Measurements from ENCODE around the gene ISL1.

ISL1 gene

DNA sequence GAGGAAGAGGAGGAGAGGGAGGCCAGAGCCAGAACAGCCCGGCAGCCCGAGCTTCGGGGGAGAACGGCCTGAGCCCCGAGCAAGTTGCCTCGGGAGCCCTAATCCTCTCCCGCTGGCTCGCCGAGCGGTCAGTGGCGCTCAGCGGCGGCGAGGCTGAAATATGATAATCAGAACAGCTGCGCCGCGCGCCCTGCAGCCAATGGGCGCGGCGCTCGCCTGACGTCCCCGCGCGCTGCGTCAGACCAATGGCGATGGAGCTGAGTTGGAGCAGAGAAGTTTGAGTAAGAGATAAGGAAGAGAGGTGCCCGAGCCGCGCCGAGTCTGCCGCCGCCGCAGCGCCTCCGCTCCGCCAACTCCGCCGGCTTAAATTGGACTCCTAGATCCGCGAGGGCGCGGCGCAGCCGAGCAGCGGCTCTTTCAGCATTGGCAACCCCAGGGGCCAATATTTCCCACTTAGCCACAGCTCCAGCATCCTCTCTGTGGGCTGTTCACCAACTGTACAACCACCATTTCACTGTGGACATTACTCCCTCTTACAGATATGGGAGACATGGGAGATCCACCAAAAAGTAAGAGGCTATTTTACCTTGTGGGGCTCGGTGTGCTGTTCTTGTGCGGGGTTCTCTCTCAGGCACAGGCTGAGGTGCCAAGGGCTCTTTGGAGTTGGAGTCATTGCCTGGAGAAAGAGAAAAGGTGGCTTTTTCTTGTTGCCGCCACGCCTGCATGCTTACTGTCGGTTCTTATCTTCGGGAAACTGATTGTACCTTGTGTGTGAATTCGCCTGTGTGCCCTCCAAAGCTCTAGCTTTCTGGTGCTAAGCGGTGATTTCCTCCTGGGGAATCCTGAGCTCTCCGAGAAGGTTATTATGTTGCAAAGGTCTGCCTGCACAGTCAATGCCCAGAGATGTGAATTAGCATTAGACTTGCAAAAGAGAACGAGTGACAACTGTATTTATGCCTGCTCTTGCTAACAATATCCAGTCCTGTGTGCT lies at the start of gene ISL1:
ISL1 (plus strand) TSS at position 318 of the 991 bp plus-strand sequence; CDS start at position 542, 224 bp downstream.
- peak; percentile 46 for DNase-seq

DNA sequence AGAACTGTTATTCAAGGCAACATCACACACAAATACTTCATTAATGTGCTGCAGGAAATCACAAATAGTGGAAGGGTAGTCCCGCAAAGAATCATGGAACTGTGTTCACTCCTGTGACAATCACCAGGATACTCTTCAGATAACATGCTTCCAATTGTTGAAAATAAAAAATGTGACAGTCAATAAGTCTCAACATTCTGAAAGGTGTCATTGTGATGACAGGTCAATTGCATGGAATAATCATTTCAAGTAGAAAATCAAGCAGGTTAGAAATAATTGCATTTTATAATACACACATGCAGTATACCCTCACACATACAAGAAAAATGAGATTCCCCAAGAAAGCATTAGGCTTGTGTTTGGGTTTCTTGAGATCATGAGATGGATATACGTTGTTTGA lies 46.4 kb upstream of the ISL1 start:
- DNase-seq = no peak

DNA sequence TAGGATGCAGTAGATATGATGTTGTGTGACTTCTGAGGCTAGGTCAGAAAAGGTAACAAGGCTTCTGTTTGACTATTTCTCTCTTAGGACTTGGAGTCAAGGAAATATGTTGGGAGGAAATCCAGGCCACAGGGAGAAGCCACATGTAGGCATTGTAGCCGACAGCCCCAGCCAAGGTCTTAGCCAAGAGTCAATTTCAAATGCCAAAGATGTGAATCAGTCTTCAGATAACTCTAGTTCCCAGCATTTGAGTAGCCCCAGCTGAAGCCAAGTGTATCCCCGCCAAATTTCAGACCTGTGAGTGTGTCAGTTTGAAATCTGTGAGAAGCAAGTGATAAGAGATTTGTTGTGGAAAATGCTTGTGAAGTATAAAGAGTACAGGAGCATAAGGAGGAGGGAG lies 38.1 kb upstream of the ISL1 start:
- no peak for DNase-seq

DNA sequence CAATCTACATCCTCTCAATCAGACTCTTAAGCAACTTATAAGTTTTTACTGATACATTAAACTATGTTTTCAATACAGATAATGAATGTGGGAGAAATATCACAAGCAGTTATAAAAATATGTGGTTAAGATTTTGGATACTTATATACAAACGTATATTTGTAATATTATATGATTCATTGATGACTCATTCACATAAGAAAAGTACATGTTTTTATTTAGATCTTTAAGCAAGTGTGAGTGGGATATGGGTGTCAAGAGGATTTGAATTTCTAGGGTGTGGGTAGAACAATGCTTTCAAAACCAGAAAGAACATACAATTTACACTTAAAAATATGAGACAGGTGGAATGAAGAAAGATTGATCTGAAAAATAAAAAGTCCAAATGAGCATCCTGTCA lies 36.1 kb upstream of the ISL1 start:
- DNase-seq = no peak

DNA sequence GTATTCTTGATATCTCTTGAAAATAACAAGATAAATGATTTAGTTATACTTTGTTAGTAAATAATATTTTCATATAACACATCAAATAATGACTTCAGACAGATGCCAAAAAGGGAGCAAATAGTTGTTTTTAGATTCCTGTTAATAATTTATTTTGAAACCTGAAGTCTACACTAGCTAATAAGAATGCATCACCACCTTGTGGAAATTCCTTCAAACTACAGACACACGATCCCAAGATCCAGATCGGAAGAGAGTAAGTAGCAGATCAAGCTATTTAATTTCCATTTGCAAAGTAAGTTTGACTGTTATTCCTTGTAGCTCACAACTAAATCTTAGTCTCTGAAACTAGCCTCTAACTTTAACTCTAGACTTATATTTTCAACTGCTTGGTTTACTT lies 35.5 kb upstream of the ISL1 start:
- no peak for DNase-seq

DNA sequence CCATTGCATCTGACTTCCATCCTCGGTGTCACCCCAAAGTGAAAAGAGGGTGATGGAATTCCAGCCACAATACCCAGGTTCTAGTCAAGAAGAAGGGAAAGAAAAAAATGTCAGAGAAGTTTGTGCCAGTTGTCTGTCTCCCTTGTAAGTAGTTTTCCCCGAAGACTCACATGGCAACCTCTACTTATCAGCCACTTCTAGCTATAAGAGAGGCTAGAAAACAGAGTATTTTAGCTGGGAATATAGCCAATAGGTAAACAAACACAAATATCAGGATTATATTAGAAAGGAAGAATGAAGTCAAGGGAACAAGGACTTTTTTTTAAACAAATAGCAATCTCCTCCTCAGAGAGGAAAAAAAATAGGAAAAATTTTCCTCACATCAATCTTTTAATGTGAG lies 12.2 kb upstream of the ISL1 start:
- DNase-seq = no peak

DNA sequence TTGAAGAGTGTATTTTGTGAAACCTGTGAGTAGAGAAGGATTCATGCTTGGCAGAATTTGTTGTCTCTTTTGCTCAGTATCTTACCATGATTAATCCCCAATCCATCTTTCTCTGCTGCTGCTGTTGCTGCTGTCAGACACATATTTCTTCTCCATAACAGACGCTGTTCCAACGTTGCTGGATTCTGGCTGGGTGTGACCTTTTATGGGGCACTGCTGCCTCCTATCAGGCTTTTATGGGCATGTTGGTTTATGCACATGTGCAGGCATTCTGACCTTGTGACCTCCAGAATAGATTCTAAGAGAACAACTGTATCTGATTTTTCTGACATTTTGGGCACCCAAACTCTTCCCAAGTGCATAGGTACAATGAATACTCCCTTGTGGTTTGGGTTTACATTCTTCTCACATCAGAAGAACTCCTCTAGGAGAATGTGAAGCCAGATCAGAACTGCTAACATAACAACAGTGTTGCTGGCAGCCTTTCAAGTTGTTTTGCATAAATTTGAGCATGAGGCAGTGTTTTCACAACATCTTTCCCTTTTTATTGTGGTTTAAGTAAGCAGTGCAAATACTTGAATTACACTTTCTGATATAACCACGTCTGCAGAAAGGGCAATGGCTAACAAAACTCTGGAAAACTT lies 9.2 kb upstream of the ISL1 start:
- DNase-seq = no peak

DNA sequence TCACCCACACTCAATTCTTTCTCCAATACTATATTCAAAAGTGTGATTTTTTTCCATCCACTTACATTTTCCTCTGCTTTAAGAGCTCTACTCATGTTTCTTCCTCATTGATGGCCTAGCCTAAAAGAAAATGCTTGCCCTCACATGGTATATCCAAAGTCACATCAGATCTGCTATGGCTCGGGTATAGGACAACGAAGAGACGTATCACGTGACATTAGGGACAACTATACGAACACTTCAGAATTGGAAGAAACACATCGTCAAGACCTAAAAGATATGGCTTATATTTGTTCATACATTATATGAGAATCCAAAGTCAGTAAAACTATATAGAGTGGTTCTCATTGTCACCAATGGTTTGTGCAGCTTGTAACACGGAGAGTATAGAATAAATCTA lies 8.2 kb upstream of the ISL1 start:
- no peak for DNase-seq

DNA sequence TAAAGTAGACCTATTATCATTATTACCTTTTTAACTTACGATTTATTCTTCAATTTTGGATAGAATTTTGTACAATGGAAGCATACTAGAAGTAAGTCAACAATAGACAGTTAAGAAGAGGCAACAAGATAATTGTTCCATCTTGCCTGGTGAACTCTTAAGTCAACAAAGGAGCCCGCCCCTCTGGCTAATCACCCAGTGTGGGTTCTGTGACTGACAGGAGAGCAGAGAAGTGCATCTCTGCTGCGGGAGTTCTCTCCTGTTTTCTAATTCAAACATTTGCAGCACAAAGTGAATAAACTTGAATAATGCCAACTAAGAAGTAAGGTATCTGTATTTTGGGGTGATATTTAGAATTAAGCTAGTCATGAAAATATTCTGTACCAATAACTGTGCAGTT lies 6.7 kb upstream of the ISL1 start:
- no peak for DNase-seq

DNA sequence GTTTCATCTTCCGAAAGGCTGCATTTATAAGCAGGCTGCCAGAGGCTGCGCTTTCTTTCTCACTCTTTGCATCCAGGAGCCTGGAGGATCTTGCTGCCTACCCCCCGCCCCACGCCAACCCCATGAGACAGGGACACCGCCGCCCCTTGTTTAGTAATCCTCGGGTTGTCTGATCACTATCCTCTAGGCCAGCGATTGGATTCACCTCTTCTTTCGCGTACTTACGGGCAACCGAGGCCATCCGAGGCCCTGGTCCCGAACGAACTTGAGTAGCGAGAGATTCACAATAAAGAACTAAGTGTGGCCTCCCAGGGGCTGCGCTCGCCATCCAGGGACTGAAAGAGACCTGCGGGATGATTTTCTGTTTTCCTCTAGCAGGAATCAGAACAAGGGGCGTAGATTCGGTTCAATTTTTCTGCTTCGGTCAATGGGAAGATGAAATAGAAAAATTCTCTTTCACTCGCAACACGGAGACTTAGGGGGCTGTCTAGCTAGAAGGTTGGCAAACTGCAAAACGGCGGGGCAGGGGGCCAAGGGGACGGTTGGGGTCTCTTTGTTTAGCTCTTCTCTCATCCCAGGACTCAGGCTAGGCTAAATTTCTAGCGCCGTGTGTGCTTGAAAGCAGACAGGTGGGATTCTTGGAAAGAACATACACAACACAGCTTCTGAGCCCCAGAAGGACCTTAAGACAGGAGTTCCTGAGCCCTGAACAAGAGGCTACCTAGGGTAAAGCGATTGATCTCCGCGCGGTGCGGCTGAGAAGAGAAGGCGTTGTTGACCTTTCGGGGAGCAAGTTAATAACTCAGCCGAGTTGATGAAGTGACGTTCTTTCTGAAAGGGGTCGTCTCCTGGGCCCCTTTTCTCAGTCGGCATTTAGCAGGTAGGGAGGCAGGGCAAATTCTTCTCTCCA lies 5.8 kb upstream of the ISL1 start:
- no peak for DNase-seq

DNA sequence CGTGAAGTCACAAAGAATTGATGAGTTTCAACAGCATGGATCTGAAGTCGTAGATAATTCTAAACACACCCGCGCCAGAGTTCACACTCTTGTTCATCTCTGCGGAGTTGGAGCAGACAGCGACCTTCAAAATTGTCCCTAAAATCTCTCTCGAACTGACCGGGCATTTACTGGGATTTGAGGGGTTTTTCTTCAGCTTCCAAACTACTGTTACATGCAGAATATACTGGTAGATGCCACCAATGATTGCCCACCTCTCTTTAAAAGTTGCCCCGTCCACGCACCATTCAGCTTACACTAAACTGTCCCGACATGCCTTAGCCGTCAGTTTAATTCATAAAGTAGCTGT lies 5.2 kb upstream of the ISL1 start:
- no peak for DNase-seq

DNA sequence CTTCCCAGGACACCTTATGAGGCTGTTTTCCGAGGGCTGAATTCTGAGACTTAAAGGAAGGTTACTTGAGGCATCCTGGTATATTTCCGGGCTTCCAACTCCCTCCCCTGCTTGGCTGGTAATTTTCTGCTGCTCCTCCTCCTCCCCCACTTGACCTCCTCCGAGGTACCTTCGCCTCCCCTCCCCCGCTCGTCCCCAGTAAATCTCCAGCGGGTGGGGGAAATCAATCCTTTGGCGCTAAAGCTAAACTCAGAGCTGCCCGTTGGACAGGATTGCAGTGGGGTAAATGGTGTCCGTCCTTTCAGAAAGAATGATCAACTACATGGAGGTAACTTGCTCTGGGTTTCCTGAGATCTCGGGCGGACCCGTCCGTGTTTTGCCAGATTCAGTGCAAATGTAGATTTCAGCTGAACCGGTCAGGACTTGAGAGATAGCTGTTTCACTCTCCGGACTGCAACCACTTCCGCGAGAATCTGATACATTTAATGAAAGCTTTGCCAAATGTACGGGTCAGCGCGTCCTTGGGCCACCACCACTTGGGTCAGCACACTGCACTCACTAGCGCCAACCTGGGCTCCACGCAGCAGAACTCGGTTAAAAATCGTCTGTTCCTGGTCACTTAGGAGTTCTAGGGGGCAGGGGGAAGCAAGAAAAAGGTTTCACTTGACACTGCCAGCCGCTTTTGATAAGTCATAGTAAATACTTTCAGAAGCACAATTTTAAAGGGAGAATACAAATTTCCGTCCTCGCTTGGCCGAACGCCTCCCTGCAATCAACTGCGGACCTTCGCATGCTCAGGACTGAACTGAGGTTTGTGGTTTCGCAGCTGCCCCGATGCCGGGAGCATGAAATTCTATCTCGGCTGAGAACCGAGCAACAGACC lies 4.6 kb upstream of the ISL1 start:
- no peak for DNase-seq

DNA sequence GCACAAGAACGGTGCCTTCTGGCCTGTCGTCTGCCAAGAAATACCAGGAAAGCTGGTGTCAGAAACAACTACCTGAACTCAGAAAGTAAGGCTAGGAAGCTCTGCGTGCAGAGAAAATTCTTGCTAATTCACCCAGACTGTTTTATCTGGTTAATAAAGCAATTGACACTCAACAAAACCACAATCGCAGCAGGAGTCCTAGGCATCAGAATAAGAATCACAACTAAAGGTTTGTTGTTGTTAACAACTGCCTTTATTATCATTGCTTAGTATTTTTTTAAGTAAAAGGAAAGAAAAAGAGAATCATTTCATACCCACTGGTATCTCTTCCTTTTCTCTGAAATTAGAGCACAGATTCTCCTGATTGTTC lies 3.9 kb upstream of the ISL1 start:
- no peak for DNase-seq

DNA sequence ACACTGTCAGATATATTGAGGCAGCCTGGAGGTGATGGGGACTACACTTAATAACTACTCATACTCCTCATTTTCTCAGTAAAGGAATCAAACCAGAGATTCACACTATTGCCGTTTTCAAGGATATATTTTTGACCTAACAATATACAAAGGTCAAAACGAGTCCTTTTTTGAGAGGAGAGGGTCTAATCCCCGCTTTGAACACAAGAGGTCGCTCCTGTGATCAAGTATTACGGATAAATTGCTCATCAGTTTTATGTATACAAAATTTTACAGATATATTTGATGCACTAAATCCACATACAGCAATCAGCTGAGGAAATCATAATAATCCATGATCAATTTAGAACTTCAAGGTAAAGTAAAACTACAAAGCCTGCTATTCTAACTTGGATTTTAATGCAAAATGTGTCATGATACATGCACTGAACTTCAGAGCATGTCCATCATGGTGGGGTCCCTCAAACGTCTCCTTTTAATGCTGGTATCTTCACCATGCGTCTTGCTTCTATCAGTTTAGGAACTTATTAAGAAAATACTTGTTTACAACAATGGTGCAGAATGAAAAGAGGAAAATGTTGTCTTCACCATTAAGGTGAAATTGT lies 2.5 kb upstream of the ISL1 start:
- peak; percentile 37 for DNase-seq

DNA sequence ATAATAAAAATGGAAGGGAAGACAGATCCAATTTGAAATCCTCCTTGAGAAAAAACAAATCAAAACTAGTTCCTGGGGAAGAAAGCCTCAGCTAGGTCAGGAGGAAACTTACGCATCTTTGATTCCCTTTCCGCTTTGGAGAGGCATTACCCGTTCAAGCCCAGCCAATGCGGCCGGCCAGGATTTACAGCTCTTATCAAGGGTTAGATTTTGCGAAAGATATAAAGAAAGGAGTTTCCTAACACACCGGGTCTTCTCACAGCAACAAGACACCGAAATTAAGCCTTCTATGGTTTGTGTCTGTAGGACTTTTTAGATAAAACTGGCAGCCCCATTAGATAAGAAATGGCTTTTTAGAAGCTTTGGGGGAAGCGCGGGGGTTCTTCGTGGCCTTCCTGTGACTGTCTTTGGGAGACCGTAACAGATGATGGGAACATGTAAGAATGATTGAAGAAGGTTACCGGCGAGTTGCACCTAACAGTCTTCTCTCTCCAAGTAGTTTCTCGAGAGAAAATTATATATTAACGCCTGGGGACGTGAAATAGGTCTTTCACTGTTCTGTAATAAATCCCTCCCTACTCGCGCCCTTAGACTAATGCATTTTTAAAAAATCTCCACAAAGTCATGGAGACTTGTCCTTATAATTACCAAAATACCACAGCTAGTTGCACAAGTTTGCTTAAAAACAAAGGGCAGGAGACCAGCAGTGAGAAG lies 1.3 kb upstream of the ISL1 start:
- DNase-seq = no peak

DNA sequence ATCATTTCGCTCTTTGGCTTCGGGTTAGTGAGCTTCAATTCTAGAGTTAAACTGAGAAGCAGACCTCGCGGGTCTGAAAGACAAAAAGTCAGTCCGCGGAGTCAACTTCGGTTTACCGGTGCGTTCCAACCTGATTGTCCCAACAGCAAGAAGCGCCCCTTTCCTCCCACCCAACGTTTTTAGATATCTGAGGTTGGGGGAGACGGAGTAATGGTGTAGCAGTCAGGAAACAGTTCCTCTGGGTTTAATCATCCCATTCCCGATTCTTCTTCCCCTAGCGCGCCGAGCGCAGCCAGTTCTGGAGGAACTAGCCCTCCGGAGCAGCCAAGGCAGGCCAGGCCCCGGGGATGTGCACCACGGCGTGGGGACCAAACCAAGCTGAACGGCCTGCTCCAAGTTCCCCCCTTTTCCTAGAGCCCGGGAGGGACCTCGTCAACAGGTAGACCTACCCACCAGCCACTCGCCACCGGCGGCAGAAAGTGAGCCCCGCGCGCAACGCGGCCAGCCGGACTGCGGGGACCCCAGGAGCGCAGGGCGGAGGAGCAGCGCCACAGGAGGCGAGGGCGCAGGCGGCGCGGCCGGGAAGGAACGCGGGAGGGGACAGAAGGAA lies 622 bp upstream of the ISL1 start:
- no peak for DNase-seq

DNA sequence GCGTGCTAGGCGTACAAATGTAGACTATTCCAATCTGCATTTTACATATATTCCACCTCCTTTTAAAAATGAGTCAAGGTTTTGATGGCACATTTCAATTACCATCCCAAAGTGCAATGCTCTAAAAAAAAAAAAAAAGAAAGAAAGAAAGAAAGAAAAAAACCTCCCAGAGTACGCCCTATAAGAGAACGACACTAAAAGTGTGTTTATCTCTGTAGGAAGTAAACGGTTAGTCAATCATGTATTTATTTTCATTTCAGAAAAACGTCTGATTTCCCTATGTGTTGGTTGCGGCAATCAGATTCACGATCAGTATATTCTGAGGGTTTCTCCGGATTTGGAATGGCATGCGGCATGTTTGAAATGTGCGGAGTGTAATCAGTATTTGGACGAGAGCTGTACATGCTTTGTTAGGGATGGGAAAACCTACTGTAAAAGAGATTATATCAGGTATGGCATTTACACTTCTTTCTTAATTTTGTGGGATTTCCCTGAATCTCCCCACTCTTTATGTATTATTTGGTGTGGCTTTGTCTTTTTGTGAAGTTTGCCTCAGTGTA lies 1.1 kb downstream of the ISL1 start:
- no peak for DNase-seq

DNA sequence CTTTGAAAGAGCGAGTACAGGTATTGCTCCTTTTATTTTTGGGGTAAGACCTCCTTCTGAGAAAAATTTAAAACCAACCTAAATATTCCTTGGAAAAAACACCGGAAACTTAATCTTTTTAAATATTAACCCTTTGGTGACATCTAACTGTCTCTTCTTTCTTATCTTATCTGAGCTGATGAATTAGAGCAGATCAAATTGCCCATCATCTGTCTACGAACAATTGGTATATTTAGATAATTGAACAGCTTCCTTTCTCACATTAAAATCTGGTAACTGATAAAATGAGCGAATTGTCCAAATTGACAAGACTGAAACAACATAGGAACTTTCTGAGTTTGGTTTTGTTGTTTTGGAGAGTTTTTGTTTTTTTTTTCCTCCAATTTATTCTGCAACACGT lies 2.0 kb downstream of the ISL1 start:
- no peak for DNase-seq

DNA sequence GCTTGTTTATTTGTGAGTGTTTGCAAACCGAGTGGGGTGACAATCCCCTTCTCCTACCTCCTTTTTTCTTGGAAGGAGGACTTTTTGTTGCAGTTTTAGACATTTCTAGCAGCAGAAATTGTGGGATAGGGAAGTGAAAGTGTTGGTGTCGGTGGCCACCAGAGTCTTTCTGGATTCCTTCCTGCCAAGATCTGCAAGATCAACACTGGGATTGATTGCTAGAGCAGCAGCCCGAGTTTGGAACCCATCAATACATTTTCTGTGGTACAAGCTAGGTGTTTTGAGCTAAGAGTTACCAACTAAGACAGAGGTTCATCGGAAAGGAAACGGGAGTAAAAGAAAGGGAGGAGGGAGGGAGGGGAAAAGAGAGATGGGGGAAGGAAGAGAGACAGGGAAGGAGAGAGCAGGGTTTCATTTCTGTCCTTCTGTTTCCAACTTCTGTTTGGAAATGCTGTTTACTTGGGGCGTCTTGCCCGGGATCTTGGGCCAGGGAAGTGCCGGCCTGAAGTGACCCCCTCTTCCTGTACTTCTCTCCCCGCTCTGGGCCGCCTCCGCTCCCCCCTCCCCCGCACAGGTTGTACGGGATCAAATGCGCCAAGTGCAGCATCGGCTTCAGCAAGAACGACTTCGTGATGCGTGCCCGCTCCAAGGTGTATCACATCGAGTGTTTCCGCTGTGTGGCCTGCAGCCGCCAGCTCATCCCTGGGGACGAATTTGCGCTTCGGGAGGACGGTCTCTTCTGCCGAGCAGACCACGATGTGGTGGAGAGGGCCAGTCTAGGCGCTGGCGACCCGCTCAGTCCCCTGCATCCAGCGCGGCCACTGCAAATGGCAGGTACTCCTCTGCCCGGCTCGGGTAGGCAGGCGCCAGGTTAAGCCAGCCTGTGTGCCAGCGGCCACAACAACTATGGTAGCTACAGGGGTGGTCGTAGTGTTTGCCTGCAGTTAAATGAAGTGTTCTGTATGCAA lies 4.0 kb downstream of the ISL1 start:
- DNase-seq = no peak

All from activated CD4-positive, alpha-beta T cell treated with anti-CD3 and anti-CD28 coated beads, Interleukin-2, Interleukin-6, amounts not matched to agents 100 ng/mL and 50 ng/mL, durations not matched to agents 16 hours and 8 hours (primary cell).